HFF-Myc (cell line): ENCODE results near the gene ATP5PO.

Source experiments
- DNase-seq: peaks from one replicate; pipeline ENCODE4 v3.0.0-alpha.2; 2011; ENCODE audit warnings: low read depth; ENCODE audit errors: extremely low read depth
- H3K4me3 ChIP-seq: replicated peaks from 2 replicates; pipeline ENCODE4 v1.5.1; 2011; ENCODE audit warnings: low read depth, mild to moderate bottlenecking, control low read depth, low read length
- CTCF ChIP-seq: IDR thresholded peaks from 2 replicates; pipeline ENCODE4 v1.5.1; 2012; ENCODE audit warnings: mild to moderate bottlenecking, low read depth, low read length, control low read depth; ENCODE audit errors: missing control alignments

ATP5PO gene

GRCh38 chr21:33947451-33948095, 32.0 kb upstream of the ATP5PO start:
- DNase-seq, result peak; percentile 96
- H3K4me3 ChIP-seq, result peak overlapping the region; percentile 27

GRCh38 chr21:33945652-33946270, 30.2 kb upstream of the ATP5PO start:
- DNase-seq, result no peak
- no peak overlapping the region for H3K4me3 ChIP-seq
- no peak for TF ChIP-seq CTCF

More at GRCh38 chr21:33947451-33948095, 32.0 kb upstream of the ATP5PO start:
- no peak for TF ChIP-seq CTCF

GRCh38 chr21:33944185-33944763, 28.7 kb upstream of the ATP5PO start:
- no peak for TF ChIP-seq CTCF
- H3K4me3 ChIP-seq, result no peak overlapping the region
- DNase-seq, result no peak

GRCh38 chr21:33943293-33943692, 27.7 kb upstream of the ATP5PO start:
- no peak for DNase-seq
- H3K4me3 ChIP-seq, result no peak overlapping the region
- no peak for TF ChIP-seq CTCF

- H3K4me3 ChIP-seq, result no peak overlapping the region
- TF ChIP-seq CTCF, result no peak
- no peak for DNase-seq
Observed at GRCh38 chr21:33942426-33942825, 26.8 kb upstream of the ATP5PO start.

GRCh38 chr21:33940881-33941245, 25.3 kb upstream of the ATP5PO start:
- no peak for TF ChIP-seq CTCF

More at GRCh38 chr21:33940881-33941245, 25.3 kb upstream of the ATP5PO start:
- no peak for DNase-seq
- H3K4me3 ChIP-seq, result no peak overlapping the region
